HUDEP-2 (cell line): Measurements from ENCODE around the gene RFESD.

Experiments used
- DNase-seq, 76 experiments: peaks; one replicate each; lab custom pipeline; 2025; ENCODE audit not compliant: unreplicated experiment in 76 of 76; lab: John Stamatoyannopoulos, UW

The RFESD gene

DNA sequence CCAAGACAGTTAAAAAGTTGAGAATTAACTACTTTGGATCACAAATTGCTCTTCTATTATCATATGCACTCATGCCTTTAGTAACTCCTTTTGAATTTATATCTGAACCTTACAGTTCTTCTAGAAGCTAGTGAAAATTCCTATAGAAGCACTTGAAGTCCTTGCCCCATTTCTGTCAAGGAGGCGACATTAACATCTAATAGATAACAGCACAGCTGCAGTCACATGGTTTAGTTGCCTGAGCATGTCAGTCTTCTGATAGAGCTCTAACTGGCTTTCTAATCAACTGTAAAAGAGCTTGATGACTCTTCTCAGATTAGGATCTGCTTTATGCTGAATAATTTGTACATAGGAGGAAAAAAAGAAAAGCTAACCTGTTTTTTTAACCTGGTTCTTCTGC lies 9.0 kb downstream of the RFESD start:
- peak in 24 of 76 experiments; percentile 6 to 63 (median 32) for DNase-seq

DNA sequence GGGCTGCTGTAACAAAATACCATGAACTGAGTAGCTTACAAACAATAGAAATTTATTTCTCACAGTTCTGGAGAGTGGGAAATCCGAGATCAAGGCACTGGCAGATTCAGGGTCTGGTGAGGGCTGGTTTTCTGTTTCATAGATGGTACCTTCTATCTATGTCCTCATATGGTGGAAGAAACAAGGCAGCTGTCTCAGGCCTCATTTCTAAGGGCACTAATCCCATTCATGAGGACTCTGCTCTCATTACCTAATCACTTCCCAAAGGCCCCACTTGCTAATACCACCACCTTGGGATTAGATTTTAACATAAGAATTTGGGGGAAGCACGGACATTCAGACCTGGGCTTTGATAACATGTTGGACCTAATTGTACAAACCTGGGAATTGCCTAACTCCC lies 13.5 kb downstream of the RFESD start:
- no peak for DNase-seq

DNA sequence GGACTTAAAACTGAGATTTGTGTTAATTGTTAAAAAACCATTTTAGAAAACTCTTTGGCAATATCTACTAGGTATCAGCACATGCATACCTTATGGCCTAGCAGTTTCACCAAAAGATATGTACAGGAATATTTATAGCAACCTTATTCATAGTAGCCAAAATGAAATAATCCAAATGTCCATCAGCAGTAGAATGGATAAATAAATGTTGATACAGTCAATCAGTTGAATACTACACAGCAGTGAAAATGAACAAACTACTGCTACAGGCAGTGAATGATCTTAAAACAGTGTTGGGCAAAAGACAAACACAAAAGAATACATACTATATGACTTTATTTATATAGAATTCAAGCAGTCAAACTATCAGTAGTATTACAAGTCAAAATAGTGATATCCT lies 16.4 kb downstream of the RFESD start:
- no peak for DNase-seq

DNA sequence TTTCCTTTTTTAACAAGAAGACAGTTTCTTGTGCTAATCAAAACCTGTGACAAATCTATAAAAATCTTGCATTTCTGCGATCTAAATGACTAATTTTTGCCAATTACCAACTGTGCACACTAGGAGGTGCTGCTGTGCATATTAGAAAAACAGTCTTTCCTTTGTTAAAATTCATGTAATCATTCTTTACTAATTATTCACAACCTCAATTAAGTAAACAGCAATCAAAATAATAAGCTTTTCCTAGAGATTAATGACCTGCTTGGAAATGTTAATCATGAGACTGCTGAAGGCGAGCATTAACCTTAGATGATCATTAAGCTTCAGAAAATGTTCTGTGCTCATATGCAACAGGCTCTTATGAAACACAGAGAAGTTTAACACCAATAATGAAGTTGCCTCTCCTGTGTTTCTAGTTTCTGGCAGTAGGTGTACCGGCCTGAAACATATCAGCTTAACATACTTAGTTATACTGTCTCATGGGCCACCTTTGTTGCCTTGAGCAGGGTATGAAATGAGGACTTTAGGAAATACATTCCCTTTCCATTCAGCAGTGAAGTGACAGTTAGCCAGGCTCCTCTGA lies 17.7 kb downstream of the RFESD start:
- peak in 26 of 76 experiments; percentile 4 to 63 (median 30) for DNase-seq

DNA sequence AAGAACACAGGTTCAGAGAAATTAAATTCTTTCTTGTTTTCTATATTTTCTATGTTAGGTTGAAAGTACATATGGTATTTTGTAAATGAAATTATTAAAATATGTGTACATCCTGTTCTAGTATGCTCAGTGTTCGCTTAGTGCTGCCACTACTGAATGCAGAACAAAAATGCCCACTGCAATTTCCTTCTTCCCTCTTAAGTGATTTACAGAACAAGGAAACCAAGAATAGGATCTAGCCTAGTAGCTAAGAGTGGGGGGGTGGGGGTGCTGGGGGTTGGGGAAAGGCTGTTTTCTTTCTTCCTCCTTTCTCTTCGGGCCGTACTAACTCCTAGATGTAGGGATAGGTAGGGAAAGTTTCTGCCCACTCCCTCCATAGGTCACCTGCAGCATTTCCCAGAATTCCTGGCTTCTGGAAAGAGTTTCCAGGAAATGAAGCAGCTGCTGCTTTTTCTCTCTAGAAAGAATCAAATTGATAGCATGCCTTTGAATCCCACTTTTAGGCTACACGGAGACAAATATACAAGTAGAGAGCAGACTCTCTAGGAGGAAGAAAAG lies 20.6 kb downstream of the RFESD start:
- DNase-seq, result no peak

DNA sequence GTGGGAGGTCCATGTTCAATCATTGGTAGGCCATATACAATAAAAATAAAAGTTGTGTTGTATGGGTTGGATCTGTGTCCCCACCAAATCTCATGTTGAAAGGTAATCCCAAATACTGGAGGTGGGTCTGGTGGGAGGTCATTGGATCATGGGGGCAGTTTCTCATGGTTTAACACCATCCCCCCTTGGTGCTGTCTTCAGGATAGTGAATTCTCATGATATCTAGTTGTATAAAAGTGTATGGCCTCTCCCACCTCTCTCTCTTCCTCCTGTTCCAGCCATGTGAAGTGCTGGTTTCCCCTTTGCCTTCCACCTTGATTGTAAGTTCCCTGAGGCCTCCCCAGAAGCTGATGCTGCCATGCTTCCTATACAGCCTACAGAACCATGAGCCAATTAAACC lies 21.1 kb downstream of the RFESD start:
- no peak for DNase-seq

DNA sequence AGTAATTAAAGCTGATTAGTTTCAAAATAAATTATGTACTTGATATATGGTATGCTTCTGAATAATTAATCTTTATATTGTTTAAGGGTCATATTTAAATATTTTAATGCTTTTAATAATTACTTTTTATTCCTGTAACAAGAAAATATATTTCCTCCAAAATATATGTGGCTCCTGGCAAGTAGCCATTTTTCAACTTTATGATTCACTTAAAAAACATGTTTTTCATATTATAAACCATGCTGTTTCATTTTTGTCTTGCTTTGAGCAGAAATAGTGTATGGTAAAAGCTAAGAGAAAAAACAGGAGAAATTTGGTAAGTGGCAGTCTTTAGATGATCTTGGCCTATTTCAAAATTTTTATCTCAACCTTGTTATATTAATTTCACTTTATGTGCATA lies 21.6 kb downstream of the RFESD start:
- no peak for DNase-seq

DNA sequence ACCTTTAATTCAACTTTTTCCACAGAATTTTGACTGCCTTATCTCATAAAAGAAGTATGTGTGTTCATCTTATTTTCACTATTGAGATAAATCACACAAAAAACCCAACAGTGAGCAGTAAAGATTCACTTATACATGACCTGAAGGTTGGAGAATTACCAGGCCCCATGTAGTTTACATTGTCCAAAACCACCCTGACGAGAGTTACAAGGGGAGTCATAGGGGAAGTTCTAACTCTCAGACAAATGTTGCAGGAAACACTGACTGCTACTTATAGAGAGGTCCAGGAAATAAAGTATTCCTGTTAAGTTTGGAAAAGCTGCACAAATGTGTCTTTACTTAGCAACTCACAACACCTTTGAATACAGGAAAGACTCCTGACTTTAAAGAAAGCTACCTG lies 22.2 kb downstream of the RFESD start:
- no peak for DNase-seq

DNA sequence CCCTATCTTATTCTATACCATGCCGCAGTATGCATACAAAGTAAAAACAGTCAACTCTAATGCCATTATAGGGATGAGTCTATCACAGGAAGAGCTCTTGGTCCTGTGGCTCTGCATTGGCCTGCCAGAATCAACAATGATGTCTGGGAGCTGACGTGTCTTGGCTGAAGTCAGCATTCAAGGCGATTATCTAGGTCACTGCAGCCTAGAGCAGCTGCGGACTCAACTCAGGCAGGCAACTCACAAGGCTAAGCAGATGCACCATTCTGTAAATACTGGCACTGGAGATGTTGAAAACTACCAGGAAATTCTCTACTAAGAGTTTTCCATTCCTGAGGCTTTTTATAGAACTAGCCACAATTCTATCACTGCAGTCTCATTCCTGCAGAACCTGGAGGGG lies 23.0 kb downstream of the RFESD start:
- no peak for DNase-seq

DNA sequence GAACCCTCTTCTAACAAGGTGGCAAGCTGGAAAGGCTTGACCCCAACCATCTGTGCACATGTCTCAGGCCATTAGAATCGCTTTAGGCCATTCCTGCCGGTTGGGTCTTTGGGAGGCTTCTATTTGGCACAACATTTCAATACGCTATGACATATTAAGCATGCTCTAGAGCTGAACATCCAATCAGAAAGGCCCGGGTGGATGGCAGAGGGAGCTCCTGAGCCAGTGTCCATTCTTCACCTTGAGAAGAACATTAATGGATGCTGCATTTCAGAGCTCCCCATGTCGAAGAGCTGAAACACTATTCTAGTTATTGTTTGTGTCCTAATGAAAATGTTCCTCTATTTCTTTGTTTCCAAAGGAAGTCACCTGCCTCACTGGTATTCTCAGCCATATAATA lies 23.4 kb downstream of the RFESD start:
- DNase-seq, result no peak

DNA sequence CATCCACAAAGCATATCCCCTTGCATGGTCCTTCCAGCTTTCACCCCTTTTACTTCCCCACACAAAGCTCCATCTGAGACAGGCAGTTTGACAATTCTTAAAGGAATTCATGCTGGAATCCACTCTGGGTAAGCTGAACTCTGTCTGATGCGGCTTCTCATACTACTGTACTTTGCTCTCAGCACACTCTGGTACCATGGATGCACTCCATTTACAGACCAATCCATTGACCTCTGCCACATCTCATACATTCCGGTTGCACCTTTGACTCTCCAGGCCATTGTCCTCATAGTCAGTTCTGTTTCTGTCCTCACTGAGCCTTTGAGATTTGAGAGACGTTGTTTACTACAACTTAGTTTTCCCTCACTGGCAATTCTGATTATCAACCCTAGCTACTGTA lies 24.0 kb downstream of the RFESD start:
- no peak for DNase-seq

DNA sequence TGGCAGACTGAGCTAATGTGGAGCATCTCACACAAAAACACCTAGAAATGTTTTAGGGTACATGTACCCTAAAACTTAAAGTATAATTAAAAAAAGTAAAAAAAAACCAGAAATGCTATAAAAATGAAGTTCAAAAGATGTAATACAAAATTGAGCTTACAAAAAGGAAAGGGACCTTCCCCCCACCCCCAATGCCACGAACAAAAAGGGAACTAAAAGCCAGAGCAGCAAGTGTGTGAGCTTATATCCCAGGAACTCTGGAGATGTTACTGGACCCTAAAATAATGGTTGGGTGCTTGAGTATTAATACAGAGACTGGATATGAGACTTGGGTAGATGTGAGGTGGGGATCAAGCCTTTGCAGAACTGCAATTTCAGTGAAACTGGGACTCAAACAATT lies 25.2 kb downstream of the RFESD start:
- DNase-seq, result no peak

DNA sequence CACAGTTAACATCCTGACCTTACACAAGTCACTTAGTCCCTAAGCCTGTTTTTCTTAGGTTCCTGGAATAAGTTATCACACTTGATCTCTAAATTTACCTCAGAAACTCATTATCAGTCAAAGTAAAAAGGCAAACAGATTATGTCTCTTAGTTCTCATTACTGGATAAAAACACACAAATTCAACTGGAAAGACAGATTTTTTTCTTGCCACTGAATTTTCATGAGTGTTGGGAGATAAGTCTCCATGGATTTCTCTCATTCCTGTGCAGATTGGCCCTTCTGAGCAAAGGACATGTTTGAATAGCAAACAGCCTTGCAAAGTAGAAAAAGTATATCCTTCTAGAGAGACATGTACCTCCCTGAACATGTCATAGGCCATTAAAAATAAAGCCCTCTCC lies 26.1 kb downstream of the RFESD start:
- DNase-seq, result no peak

DNA sequence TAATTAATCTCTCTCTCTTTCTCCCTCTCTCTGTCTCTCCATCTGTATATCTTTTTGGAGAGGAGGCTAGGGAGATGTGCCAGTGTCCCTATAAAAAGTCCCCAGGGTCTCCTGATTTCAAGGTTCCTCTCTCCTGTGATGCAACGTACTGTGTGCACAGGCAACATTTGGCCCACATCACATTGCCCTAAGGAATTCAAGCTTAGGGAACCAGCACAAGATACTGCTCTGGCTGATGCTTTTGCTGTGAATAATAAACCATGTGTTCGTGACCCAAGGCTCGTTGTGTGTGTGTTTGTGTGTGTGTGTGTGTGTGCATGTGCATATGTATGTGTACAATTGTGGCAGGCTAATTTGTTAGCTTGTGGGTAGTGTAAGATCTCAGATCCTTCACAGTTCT lies 26.5 kb downstream of the RFESD start:
- no peak for DNase-seq

DNA sequence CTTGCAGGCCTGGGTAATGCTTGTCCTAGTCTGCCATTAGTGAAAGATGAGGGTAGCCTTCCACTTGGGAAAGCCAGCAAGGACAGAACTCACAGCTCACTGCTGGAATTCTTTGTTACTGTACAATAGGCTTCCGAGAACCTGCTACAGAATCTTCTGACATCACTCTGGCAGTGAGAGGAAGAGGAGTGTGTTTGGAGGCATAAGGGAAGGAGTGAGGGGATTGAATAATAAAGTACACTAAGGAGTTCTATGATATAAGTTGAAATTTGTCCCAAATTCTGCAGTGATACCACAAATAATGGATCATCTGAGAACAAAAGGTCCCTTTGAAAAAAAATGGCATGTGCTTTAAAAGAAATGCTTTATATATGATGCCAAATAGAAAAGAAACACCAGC lies 36.3 kb downstream of the RFESD start, which contains the start of gene SPATA9:
Gene SPATA9, minus strand, starts transcription at position 101 of the 400 bp plus-strand sequence. CDS start 137 bp downstream, outside the sequence.
- DNase-seq, result no peak

DNA sequence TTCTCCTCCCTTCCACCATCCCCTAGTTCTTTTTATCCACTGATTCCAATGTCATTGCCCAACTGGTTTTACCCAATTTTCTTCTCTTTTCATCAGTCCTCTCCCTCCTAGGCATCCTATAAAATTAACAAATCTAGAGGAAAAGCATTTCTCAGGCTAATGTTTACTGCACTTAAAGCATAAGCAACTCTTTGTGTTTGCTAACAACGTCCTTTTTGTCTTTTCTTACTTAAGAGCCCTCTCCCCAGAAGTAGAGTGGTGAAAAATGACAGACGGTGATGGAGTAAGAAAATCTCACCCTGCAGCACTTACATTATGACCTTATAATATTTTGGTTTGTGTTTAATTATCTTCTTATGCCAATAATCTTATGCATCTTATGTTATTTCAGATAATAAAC lies 37.8 kb downstream of the RFESD start:
- no peak for DNase-seq

DNA sequence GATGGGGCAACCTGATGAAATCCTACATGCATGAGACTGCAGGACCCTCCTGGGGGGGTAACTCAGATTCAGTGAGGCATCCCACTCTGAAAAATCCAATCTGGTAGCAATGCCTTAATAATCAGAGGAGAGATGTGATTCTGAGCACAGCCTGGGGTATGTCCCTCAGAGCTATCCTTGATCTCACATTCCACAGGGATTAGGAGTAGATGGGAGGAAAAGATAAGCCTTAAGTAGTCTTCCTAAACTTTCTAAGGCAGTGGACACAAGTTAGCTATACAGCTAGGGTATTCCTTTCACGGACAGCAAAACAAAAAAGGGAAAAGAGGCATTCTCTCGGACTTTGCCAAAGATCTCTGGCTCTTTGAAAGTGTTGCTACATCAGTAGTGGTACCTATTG lies 40.1 kb downstream of the RFESD start:
- DNase-seq, result no peak

DNA sequence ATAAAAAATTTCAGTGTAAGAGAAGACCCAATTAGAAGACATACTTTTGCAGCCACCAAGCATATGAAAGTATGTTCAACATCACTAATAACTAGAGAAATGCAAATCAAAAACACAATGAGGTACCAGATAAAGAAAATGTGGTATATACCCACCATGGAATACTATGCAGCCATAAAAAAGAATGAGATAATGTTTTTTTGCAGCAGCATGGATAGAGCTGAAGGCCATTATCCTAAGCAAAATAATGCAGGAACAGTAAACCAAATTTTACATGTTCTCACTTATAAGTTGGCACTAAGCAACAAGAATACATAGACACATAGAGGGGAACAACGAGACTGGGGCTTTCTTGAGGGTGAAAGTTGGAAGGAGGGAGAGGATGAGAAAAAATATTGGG lies 43.1 kb downstream of the RFESD start:
- DNase-seq, result no peak

DNA sequence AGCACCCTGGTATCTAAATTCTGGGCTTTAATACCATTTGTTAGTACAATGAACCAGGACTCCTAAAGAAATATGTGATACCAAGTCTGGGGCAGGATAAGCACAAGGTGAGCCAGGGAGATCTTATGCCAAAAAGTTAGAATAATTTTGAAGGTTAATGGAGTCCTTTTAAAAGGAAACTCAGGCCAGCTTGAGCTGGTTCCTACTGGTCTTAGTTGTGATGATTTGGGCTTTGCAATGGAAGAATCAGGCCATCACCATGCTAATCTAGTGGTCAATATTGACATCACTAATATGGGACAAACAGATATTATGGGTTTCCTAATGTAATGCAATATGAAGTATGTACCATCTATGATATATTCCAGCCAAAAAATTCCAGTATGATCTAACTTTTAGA lies 43.8 kb downstream of the RFESD start:
- no peak for DNase-seq

DNA sequence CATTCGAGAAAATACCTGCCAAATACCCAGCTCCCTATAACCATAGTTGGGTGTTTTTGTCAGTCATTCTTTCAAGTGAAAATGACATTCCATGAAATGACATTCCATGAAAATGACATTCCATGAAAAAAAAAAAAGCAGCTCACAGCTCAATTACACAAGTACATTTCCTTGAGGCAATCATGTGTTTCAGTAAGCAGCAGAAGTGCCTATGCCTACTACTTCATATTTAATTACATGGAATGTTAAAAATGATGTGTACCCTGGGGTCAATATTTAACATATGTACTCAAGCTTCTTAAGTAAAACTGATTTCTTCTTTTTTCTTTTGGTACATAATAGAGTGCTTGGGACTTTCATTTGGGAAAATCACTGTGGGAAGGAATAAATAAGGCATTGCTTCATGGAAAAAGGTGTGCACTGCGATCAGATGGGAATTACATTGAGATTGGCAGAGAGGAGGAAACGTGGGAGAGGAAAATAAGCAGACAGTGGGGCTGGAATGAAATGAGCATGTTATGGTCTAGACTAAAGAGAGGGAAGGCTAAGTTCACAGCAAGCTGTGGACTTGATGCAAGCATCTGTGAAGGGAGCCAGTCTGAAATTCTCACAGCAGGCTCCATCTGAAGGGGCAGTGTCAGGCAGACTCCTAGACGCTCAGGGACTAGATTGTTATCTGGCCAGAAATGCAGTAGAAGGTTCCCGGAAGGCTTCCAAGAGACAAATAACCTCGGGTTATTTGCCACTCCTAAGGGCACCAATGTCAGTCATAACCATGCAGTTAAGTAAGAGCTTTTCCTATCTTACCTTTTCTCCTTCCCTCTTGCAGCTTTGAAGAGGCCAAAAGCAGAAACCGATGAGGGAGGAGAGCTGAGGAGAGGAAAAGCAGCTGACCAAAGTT lies 51.5 kb downstream of the RFESD start:
- no peak for DNase-seq

DNA sequence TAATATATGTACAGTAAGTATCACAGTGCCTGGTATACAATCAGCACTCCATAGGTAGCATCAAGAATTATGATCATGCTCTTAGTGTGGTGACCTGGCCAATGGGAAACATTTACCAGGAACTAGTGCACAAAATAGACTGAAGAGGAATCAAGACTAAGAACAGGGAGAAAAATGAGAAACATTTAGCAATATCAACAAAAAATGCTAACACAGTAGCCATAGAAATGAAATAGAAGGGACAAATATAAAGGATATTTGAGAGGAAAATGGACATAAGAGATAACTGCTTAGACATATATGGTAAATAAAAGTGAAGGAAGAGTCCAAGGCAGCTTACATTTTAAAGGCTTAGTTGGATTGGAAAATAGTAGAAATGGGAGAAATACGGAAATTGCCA lies 52.8 kb downstream of the RFESD start:
- no peak for DNase-seq

DNA sequence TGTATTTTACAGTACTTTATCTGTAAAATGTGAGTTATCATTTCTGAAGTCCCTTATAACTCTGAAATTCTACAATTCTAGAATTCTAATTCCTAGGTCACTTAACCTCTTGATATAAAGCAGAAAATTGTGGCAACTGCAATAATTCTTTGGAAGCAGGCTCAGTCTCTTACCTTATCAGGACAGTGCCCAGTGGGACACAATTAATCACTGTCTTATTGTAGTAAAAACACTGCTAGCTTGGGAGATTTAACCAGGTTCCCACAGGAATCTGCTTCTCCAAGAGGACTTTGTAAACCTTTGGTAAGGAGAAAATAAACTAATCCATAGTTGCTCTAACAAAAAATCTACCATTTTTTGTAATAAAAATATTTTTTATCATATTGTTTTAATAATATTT lies 54.5 kb downstream of the RFESD start:
- no peak for DNase-seq
